Prostate gland (tissue), 2 donors: ENCODE data around the gene ITIH5.

Experiments used
- POLR2A ChIP-seq: fragments of 450-650 bp; IDR thresholded peaks from one replicate; pipeline ENCODE4 v1.6.1; 2016; ENCODE audit warnings: antibody characterized with exemption, mild to moderate bottlenecking
- TF ChIP-seq, protein P1 (sequence below), 4 experiments: fragments of 200-600 bp in 2 of 4; fragments of 450-650 bp in 2 of 4; sonication (generic) in 2 of 4; IDR thresholded peaks; 1 replicate in 3 of 4; 2 replicates in 1 of 4; pipeline ENCODE4 v1.5.1; 2016 to 2019; ENCODE audit warnings: antibody characterized with exemption in 4 of 4, mild to moderate bottlenecking in 2 of 4, moderate library complexity in 2 of 4

- TF ChIP-seq, protein P1, sequence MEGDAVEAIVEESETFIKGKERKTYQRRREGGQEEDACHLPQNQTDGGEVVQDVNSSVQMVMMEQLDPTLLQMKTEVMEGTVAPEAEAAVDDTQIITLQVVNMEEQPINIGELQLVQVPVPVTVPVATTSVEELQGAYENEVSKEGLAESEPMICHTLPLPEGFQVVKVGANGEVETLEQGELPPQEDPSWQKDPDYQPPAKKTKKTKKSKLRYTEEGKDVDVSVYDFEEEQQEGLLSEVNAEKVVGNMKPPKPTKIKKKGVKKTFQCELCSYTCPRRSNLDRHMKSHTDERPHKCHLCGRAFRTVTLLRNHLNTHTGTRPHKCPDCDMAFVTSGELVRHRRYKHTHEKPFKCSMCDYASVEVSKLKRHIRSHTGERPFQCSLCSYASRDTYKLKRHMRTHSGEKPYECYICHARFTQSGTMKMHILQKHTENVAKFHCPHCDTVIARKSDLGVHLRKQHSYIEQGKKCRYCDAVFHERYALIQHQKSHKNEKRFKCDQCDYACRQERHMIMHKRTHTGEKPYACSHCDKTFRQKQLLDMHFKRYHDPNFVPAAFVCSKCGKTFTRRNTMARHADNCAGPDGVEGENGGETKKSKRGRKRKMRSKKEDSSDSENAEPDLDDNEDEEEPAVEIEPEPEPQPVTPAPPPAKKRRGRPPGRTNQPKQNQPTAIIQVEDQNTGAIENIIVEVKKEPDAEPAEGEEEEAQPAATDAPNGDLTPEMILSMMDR (IDR thresholded peaks at IDR 0.05): no peak
- no peak for TF ChIP-seq POLR2A
Observed at GRCh38 chr10:7559386-7559785, 107.4 kb downstream of the ITIH5 start.
